ENCODE measurements around the gene NCBP2. TPM values are rescaled to one million over a fixed set of nuclear protein-coding genes. Genes with fewer than 3 reads are reported as not detected.
A peak's percentile ranks its signal among the peaks of the same experiment; 100 is the strongest.

The NCBP2 gene
- total RNA-seq, 1 donor from 2014 or later = 83.9 TPM

GRCh38 chr3:196918968-196919367 is 23.4 kb downstream of the NCBP2 start:
- Mint-ChIP-seq H3K4me1 (ENCODE audit: low read depth) (peaks cover 1% of the 10 kb centered on the region), H3K27me3 (ENCODE audit: low read depth) (no peaks in the 10 kb centered on the region), H3K36me3 (ENCODE audit: low read depth) (peaks cover 51% of the 10 kb centered on the region), H3K9me3 (peaks cover 8% of the 10 kb centered on the region), H3K27ac (no peak overlapping the region), H3K4me3 (ENCODE audit: low read depth) (no peak overlapping the region)
- DNase-seq (ENCODE audit: low spot score) = no peak
- intact Hi-C loops (cut with micrococcal nuclease) = no loop called here

DNA sequence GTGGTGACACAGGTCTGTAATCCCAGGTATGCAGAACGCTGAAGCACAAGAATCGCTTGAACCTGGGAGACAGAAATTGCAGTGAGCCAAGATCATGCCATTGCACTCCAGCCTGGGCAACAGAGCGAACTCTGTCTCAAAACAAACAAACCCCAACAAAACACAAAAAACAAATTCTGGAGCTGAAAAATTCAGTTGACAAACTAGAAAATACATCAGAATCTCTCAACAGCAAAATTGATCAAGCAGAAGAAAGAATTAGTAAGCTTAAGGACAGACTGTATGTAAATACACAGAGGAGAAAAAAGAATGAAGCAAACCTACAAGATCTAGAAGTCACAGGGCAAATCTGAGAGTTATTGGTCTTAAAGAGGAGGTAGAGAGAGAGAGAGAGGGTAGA is 25.3 kb downstream of the NCBP2 start:
- intact Hi-C loops (cut with micrococcal nuclease) = no loop called here
- Mint-ChIP-seq H3K27me3 (ENCODE audit: low read depth) (no peaks in the 10 kb centered on the region), H3K4me1 (ENCODE audit: low read depth) (peaks cover 1% of the 10 kb centered on the region)

DNA sequence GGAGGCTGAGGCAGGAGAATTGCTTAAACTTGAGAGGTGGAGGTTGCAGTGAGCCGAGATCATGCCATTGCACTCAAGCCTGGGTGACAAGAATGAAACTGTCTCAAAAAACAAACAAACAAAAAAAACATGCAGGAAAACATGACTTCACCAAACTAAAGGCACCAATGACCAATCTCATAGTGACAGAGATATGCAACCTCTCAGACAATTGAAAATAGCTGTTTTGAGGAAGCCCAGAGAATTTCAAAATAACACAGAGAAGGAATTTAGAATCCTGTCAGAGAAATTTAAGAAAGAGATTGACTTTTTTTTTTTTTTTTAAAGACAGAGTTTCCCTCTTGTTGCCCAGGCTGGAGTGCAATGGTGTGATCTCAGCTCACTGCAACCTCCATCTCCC is 26.1 kb downstream of the NCBP2 start:
- no peak for DNase-seq (ENCODE audit: low spot score)
- Mint-ChIP-seq H3K36me3 (ENCODE audit: low read depth) (peaks cover 49% of the 10 kb centered on the region), H3K4me3 (ENCODE audit: low read depth) (no peak overlapping the region), H3K27me3 (ENCODE audit: low read depth) (no peaks in the 10 kb centered on the region), H3K4me1 (ENCODE audit: low read depth) (peaks cover 1% of the 10 kb centered on the region), H3K9me3 (peaks cover 8% of the 10 kb centered on the region), H3K27ac (no peak overlapping the region)
- intact Hi-C loops (cut with micrococcal nuclease) = no loop called here

More for the DNA sequence above, 25.3 kb downstream of the NCBP2 start:
- Mint-ChIP-seq H3K27ac (no peak overlapping the region), H3K9me3 (peaks cover 8% of the 10 kb centered on the region), H3K4me3 (ENCODE audit: low read depth) (no peak overlapping the region), H3K36me3 (ENCODE audit: low read depth) (peaks cover 49% of the 10 kb centered on the region)
- DNase-seq (ENCODE audit: low spot score) = no peak

DNA sequence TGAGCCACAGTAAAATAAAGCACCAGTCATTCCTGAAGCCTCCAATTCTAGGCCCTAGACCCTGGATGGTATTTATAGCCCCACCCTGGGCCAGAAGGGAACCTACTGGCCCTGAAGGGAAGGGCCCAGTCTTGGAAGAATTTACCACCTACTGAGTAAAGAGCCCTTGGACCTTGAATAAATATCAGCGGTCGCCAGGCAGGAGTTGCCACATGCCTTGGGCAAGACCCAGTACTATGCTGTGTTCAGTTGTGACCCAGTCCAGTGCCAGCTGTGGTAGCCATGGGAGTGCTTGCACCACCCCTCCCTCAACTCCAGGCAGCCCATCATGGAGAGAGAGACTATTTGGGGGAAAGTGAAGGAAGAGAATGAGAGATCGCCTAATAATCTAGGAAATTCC is 27.0 kb downstream of the NCBP2 start:
- H3K27me3 Mint-ChIP-seq (ENCODE audit: low read depth) = no peaks in the 10 kb centered on the region
- H3K27ac Mint-ChIP-seq = no peak overlapping the region
- peaks cover 8% of the 10 kb centered on the region for H3K9me3 Mint-ChIP-seq
- H3K36me3 Mint-ChIP-seq (ENCODE audit: low read depth) = peaks cover 55% of the 10 kb centered on the region
- intact Hi-C loops (cut with micrococcal nuclease) = no loop called here
- DNase-seq (ENCODE audit: low spot score) = no peak
- H3K4me3 Mint-ChIP-seq (ENCODE audit: low read depth) = no peak overlapping the region
- H3K4me1 Mint-ChIP-seq (ENCODE audit: low read depth) = peaks cover 1% of the 10 kb centered on the region

DNA sequence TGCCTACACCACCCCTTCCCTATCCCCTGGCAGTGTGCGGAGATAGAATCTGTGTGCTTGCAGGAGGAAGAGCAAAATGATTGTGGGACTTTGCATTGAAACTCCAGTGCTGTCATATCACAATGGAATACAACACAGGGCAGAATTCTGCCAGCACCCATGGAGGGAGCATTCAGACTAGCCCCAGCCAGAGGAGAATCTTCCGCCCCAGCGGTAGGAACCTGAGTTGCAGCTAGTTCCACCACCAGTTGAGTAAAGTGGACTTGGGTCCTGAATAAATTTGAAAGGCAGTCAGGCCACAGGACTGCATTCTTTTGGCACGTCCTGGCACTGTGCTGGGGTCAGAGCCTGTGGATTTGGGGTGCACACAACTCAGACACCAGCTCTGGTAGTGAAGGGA is 27.5 kb downstream of the NCBP2 start:
- H3K27ac Mint-ChIP-seq = no peak overlapping the region
- H3K36me3 Mint-ChIP-seq (ENCODE audit: low read depth) = peaks cover 55% of the 10 kb centered on the region
- intact Hi-C loops (cut with micrococcal nuclease) = no loop called here
- no peak overlapping the region for H3K4me3 Mint-ChIP-seq (ENCODE audit: low read depth)
- DNase-seq (ENCODE audit: low spot score) = no peak
- H3K4me1 Mint-ChIP-seq (ENCODE audit: low read depth) = peaks cover 1% of the 10 kb centered on the region
- H3K9me3 Mint-ChIP-seq = peaks cover 8% of the 10 kb centered on the region
- no peaks in the 10 kb centered on the region for H3K27me3 Mint-ChIP-seq (ENCODE audit: low read depth)

DNA sequence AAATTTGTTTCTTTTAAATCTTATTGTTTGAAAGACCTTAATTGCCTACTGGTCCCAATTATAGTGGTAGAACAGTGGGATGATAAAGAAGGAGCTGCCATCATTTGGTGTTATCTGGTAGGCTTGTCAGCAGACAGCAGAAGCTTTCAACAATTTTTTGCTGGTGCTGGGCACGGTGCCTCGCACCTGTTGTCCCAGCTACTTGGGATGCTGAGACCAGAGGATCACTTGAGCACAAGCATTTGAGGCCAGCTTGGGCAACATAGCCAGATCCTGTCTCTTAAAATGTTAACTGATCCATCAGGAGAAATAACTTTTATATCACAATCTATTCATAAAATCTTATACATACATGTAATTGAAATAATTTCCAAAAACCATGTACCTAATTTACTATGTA is 38.6 kb downstream of the NCBP2 start:
- H3K9me3 Mint-ChIP-seq = no peaks in the 10 kb centered on the region
- intact Hi-C loops (cut with micrococcal nuclease) = no loop called here
- DNase-seq (ENCODE audit: low spot score) = no peak
- H3K4me1 Mint-ChIP-seq (ENCODE audit: low read depth) = no peaks in the 10 kb centered on the region
- H3K4me3 Mint-ChIP-seq (ENCODE audit: low read depth) = no peak overlapping the region
- no peaks in the 10 kb centered on the region for H3K27me3 Mint-ChIP-seq (ENCODE audit: low read depth)
- peaks cover 65% of the 10 kb centered on the region for H3K36me3 Mint-ChIP-seq (ENCODE audit: low read depth)
- H3K27ac Mint-ChIP-seq = no peak overlapping the region

DNA sequence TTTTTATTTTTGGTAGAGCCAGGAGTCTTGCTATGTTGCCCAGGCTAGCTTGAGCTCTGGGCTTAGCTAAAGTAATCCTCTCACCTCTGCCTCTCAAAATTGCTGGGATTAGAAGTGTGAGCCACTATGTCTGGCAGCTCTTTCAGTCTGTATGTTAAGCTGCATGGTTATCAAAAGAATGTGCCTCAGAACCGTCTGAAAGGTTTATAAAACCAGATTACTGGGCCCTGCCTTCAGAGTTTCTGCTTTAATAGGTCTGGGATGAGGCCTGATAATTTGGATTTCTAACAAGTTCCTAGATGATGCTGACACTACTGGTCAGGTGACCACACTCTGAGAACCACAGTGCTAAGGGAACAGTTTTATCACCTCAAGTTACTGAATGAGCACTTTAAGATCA is 40.0 kb downstream of the NCBP2 start:
- Mint-ChIP-seq H3K27me3 (ENCODE audit: low read depth) (no peaks in the 10 kb centered on the region), H3K36me3 (ENCODE audit: low read depth) (peaks cover 59% of the 10 kb centered on the region)

GRCh38 chr3:196901768-196902167 is 40.6 kb downstream of the NCBP2 start:
- no peaks in the 10 kb centered on the region for H3K27me3 Mint-ChIP-seq (ENCODE audit: low read depth)

More for the DNA sequence above, 40.0 kb downstream of the NCBP2 start:
- no peak overlapping the region for H3K4me3 Mint-ChIP-seq (ENCODE audit: low read depth)
- no peak overlapping the region for H3K27ac Mint-ChIP-seq
- intact Hi-C loops (cut with micrococcal nuclease) = no loop called here
- no peaks in the 10 kb centered on the region for H3K4me1 Mint-ChIP-seq (ENCODE audit: low read depth)
- no peak for DNase-seq (ENCODE audit: low spot score)
- no peaks in the 10 kb centered on the region for H3K9me3 Mint-ChIP-seq

GRCh38 chr3:196896229-196896628 is 46.1 kb downstream of the NCBP2 start:
- H3K9me3 Mint-ChIP-seq = no peaks in the 10 kb centered on the region
- H3K4me3 Mint-ChIP-seq (ENCODE audit: low read depth) = no peak overlapping the region
- no peak for DNase-seq (ENCODE audit: low spot score)
- intact Hi-C loops (cut with micrococcal nuclease) = no loop called here
- peaks cover 31% of the 10 kb centered on the region for H3K36me3 Mint-ChIP-seq (ENCODE audit: low read depth)
- H3K4me1 Mint-ChIP-seq (ENCODE audit: low read depth) = peaks cover 5% of the 10 kb centered on the region
- no peak overlapping the region for H3K27ac Mint-ChIP-seq
- H3K27me3 Mint-ChIP-seq (ENCODE audit: low read depth) = no peaks in the 10 kb centered on the region

More at GRCh38 chr3:196901768-196902167, 40.6 kb downstream of the NCBP2 start:
- H3K4me1 Mint-ChIP-seq (ENCODE audit: low read depth) = no peaks in the 10 kb centered on the region
- peaks cover 57% of the 10 kb centered on the region for H3K36me3 Mint-ChIP-seq (ENCODE audit: low read depth)
- intact Hi-C loops (cut with micrococcal nuclease) = no loop called here
- no peak overlapping the region for H3K27ac Mint-ChIP-seq
- H3K9me3 Mint-ChIP-seq = no peaks in the 10 kb centered on the region
- DNase-seq (ENCODE audit: low spot score) = no peak
- H3K4me3 Mint-ChIP-seq (ENCODE audit: low read depth) = no peak overlapping the region

DNA sequence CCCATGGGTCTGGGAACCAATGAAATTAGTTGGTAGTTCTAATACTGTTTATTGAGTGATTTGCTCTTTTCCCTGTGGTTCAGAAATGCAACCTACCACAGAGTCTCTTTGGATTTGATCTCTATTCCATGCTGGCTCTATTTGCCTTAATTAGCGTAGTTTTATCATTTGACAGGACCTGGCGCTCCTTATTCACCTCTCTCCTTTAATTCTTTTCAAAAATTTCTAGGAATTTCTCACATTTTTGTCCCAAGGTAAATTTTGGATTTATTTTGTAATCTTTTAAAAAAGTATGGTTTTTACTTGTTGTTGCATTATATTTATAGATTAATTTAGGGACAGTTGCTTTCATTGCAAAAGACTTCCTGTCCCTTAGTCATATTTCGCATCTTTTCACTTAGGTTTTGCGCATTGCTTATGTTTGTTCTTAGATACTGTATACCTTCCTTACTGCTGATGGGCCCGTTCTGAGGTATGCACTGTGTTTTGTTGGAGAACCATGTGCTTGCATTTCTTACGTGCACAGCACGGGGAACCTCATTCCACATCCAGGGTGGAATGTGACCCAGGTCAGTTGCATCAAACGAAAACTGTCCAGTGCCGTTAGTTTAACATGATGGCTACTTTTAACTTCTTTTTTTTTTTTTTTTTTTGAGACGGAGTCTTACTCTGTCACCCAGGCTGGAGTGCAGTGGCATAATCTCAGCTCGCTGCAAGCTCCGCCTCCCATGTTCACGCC is 47.6 kb downstream of the NCBP2 start:
- DNase-seq (ENCODE audit: low spot score) = no peak
- no peaks in the 10 kb centered on the region for H3K27me3 Mint-ChIP-seq (ENCODE audit: low read depth)
- H3K4me3 Mint-ChIP-seq (ENCODE audit: low read depth) = no peak overlapping the region
- intact Hi-C loops (cut with micrococcal nuclease) = no loop called here
- H3K36me3 Mint-ChIP-seq (ENCODE audit: low read depth) = peaks cover 25% of the 10 kb centered on the region
- no peak overlapping the region for H3K27ac Mint-ChIP-seq
- H3K4me1 Mint-ChIP-seq (ENCODE audit: low read depth) = peaks cover 6% of the 10 kb centered on the region
- no peaks in the 10 kb centered on the region for H3K9me3 Mint-ChIP-seq

DNA sequence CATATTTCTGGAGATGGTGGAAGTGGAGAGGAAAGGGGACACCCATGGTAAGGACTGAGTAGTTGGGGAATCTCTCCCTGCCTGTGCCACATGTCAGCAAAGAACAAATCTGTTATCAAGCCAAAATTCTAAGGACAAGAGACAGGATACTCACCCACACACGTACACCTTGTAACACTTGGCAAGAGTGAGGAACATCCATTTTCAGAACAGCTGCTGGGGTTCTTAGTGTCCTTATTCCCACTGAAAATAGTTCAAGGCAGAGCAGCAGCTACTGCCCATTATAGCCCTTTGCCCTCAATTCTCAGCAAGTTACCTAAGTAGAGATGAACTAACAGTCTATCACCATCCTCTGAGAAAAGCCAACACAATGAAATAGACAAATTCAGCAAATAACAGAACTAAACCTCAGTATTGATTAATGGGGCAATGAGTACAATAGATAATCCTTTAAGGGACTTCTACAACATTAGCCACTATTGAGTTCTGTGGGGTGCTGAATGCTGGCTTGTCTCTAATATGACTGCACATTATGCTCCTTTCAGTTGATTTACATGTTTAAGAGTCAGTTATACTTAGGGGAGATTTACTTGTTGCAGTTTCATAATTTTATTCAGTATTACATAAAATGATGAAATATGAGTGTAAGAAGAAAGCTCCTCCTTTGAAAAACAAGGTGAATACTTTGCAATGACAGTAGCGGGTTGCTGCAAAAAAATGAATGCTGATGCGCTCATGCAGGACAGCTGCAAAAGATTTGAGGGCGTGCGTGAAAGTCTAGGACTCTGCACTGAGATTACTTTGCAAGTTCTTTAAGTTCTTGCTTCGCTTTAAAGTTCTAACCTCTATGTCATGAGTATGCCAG is 52.3 kb downstream of the NCBP2 start:
- intact Hi-C loops (cut with micrococcal nuclease) = no loop called here
- no peaks in the 10 kb centered on the region for H3K9me3 Mint-ChIP-seq
- no peak overlapping the region for H3K27ac Mint-ChIP-seq
- H3K36me3 Mint-ChIP-seq (ENCODE audit: low read depth) = peaks cover 34% of the 10 kb centered on the region
- no peak overlapping the region for H3K4me3 Mint-ChIP-seq (ENCODE audit: low read depth)
- H3K4me1 Mint-ChIP-seq (ENCODE audit: low read depth) = peaks cover 19% of the 10 kb centered on the region
- DNase-seq (ENCODE audit: low spot score) = no peak
- no peaks in the 10 kb centered on the region for H3K27me3 Mint-ChIP-seq (ENCODE audit: low read depth)

DNA sequence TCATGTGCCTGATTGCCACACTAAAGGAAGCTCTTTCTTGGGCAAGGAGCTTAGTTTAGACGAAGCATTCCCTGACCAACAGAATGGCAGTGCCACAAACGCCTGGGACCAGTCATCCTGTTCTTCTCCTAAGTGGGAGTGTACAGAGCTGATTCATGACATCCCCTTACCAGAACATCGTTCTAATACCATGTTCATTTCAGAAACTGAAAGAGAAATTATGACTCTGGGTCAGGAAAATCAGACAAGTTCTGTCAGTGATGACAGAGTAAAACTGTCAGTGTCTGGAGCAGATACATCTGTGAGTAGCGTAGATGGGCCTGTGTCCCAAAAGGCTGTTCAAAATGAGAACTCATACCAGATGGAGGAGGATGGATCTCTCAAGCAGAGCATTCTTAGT is 56.2 kb downstream of the NCBP2 start:
- peaks cover 32% of the 10 kb centered on the region for H3K4me1 Mint-ChIP-seq (ENCODE audit: low read depth)
- H3K27ac Mint-ChIP-seq = peak overlapping the region; percentile 35
- no peaks in the 10 kb centered on the region for H3K27me3 Mint-ChIP-seq (ENCODE audit: low read depth)
- no peak for DNase-seq (ENCODE audit: low spot score)
- intact Hi-C loops (cut with micrococcal nuclease) = no loop called here
- H3K9me3 Mint-ChIP-seq = no peaks in the 10 kb centered on the region
- peaks cover 43% of the 10 kb centered on the region for H3K36me3 Mint-ChIP-seq (ENCODE audit: low read depth)
- H3K4me3 Mint-ChIP-seq (ENCODE audit: low read depth) = no peak overlapping the region

Data from activated T-helper 2 cell treated with anti-CD3 and anti-CD28 coated beads, Interferon-gamma antibody, Interleukin-2, Interleukin-4, amounts not matched to agents 10 μg/mL and 5 μg/mL and 100 μg/mL, durations not matched to agents 14 hours and 24 hours and 36 hours (primary cell).